Tongue (tissue), 2 donors: ENCODE data around the gene MYO15B. TPM values are rescaled to one million over a fixed set of nuclear protein-coding genes. Genes with fewer than 3 reads are reported as not detected.

ENCODE experiments used
- DNase-seq: peaks from one replicate; pipeline ENCODE4 v3.0.0-alpha.2; 2015
- total RNA-seq: library from RNA; depleted of rRNA; stranded (reverse); fragments of >200 nt; gene quantifications from one replicate; pipeline ENCODE4 v1.2.3, GENCODE V29; 2014

MYO15B gene
- total RNA-seq, 1 donor from 2014 or later, result 63.4 TPM

- DNase-seq, result peak; percentile 99
These were observed 79.6 kb downstream of the MYO15B start, which contains the start of the genes RECQL5 and SAP30BP for GRCh38 chr17:75666959-75667790. Gene RECQL5 (minus strand): TSS chr17:75667154. CDS start chr17:75666557, 597 bp downstream. Gene SAP30BP (plus strand): TSS chr17:75667338. CDS start chr17:75667373, 35 bp downstream.

GRCh38 chr17:75667825-75668224, 80.2 kb downstream of the MYO15B start:
- DNase-seq, result no peak

- no peak for DNase-seq
These were observed 80.9 kb downstream of the MYO15B start for GRCh38 chr17:75668489-75668888.

GRCh38 chr17:75670868-75671267, 83.3 kb downstream of the MYO15B start:
- no peak for DNase-seq

GRCh38 chr17:75672011-75672410, 84.4 kb downstream of the MYO15B start:
- no peak for DNase-seq

- no peak for DNase-seq
These were observed 85.9 kb downstream of the MYO15B start for GRCh38 chr17:75673487-75673886.

Other genes with a start within 250 kb of the MYO15B start
- gene GRB2, start 182.1 kb upstream of the MYO15B start, total RNA-seq, result 99.6 TPM
- 72.3 TPM for gene TMEM94, start 131.2 kb upstream of the MYO15B start, total RNA-seq
- gene CASKIN2, start 72.3 kb upstream of the MYO15B start, total RNA-seq, result 22.4 TPM
- gene TSEN54, start 71.3 kb upstream of the MYO15B start, total RNA-seq, result 22.9 TPM
- gene LLGL2, start 62.1 kb upstream of the MYO15B start, total RNA-seq, result 19.9 TPM
- gene SMIM5, start 45.6 kb downstream of the MYO15B start, total RNA-seq, result 5.9 TPM
- 21.5 TPM for gene RECQL5, start 79.4 kb downstream of the MYO15B start, total RNA-seq
- gene SAP30BP, start 79.5 kb downstream of the MYO15B start, total RNA-seq, result 57.0 TPM
- 48.2 TPM for gene ITGB4, start 133.7 kb downstream of the MYO15B start, total RNA-seq
- gene GALK1, start 177.4 kb downstream of the MYO15B start, total RNA-seq, result 17.6 TPM
- gene UNK, start 197.0 kb downstream of the MYO15B start, total RNA-seq, result 16.9 TPM